Omental fat pad (tissue), 4 donors: ENCODE results near the gene STOX2. TPM values are rescaled to one million over a fixed set of nuclear protein-coding genes. Genes with fewer than 3 reads are reported as not detected.
"Not testable (repeated sequence)": the region's sequence is repeated elsewhere in the genome, so short reads cannot be mapped to it uniquely, and the experiment has no call there.

Experiments used
- ATAC-seq: fragments of 150-250 bp; one replicate; pipeline ENCODE4 v1.9.1; 2016; ENCODE audit warnings: mild to moderate bottlenecking, moderate library complexity; ENCODE audit not compliant: low FRiP score
- DNase-seq: peaks from one replicate; pipeline ENCODE4 v3.0.0-alpha.2; 2019; ENCODE audit warnings: low spot score
- CTCF ChIP-seq, 3 donors: fragments of 450-650 bp; IDR thresholded peaks; one replicate each; pipeline ENCODE4 v1.5.1; 2016 to 2017; ENCODE audit warnings: antibody characterized with exemption in 3 of 3, mild to moderate bottlenecking in 3 of 3, moderate library complexity in 2 of 3
- total RNA-seq, 4 donors: library from RNA; depleted of rRNA; stranded (reverse); fragments of >200 nt; gene quantifications; one replicate each; pipeline ENCODE4 v1.1.0, GENCODE V29; 2016

The STOX2 gene
- total RNA-seq, 4 donors from 2014 or later, result 1.3 to 20.8 (median 4.7) TPM

- no peak for ATAC-seq
- no peak for TF ChIP-seq CTCF (IDR thresholded peaks at IDR 0.05)
- no peak for DNase-seq
These were observed 45.4 kb downstream of the STOX2 start for GRCh38 chr4:183950536-183950935.

GRCh38 chr4:183952652-183953051 lies 47.5 kb downstream of the STOX2 start:
- not testable (repeated sequence) for ATAC-seq, DNase-seq

- no peak for TF ChIP-seq CTCF (IDR thresholded peaks at IDR 0.05)
- no peak for ATAC-seq
- DNase-seq, result no peak
These were observed 54.4 kb downstream of the STOX2 start for GRCh38 chr4:183959319-183960045.

- no peak for DNase-seq
- no peak for ATAC-seq
- TF ChIP-seq CTCF (IDR thresholded peaks at IDR 0.05), result no peak
These were observed 54.9 kb downstream of the STOX2 start for GRCh38 chr4:183960046-183960420.

- ATAC-seq, result no peak
- no peak for TF ChIP-seq CTCF (IDR thresholded peaks at IDR 0.05)
- no peak for DNase-seq
These were observed 55.9 kb downstream of the STOX2 start for GRCh38 chr4:183960962-183961541.

GRCh38 chr4:183961795-183962194 lies 56.7 kb downstream of the STOX2 start:
- no peak for TF ChIP-seq CTCF (IDR thresholded peaks at IDR 0.05)
- DNase-seq (no peak), ATAC-seq (no peak)

GRCh38 chr4:183962419-183962818 lies 57.3 kb downstream of the STOX2 start:
- no peak for TF ChIP-seq CTCF (IDR thresholded peaks at IDR 0.05)
- DNase-seq (no peak), ATAC-seq (no peak)
